ENCODE results near the gene DNAJC4. TPM values are rescaled to one million over a fixed set of nuclear protein-coding genes. Genes with fewer than 3 reads are reported as not detected.
A peak's percentile ranks its signal among the peaks of the same experiment; 100 is the strongest.

The DNAJC4 gene
- total and polyA plus RNA-seq, 9 of the 15 experiments (the other 6 are each of a cell fraction or from before 2014, with no cell fraction given): 4.0 to 32.6 (median 19.9) TPM

- no peak for TF ChIP-seq NFE2L1 (tag; IDR thresholded peaks at IDR 0.05; ENCODE audit: borderline replicate concordance, low read depth)
- no peak for TF ChIP-seq RBM14 (IDR thresholded peaks at IDR 0.05; ENCODE audit: borderline replicate concordance, insufficient read depth, low read depth, low read length)
- TF ChIP-seq SMARCA4 (IDR thresholded peaks at IDR 0.05): no peak
- peak; percentile 92 for TF ChIP-seq RBFOX2 (IDR thresholded peaks at IDR 0.05; ENCODE audit: low read depth, low read length)
- peak in 1 of 2 experiments; percentile 53 for TF ChIP-seq AFF1 (IDR thresholded peaks at IDR 0.05; ENCODE audit: low read depth in 1 of 2, partially characterized antibody in 2 of 2)
- no peak for TF ChIP-seq CEBPZ (IDR thresholded peaks at IDR 0.05; ENCODE audit: borderline replicate concordance, low read depth, low read length)
- TF ChIP-seq HMGXB4 (CRISPR knock-in tag; IDR thresholded peaks at IDR 0.05): peak; percentile 75; the same call in 1 of the 2 replicates
- TF ChIP-seq POLR3A (IDR thresholded peaks at IDR 0.05; ENCODE audit: borderline replicate concordance, extremely low read depth, insufficient read depth, insufficient read length): no peak
- no peak for TF ChIP-seq HMG20B (CRISPR knock-in tag; IDR thresholded peaks at IDR 0.05)
- TF ChIP-seq SMAD1 (IDR thresholded peaks at IDR 0.05; ENCODE audit: low read depth, low read length, partially characterized antibody): no peak
- TF ChIP-seq KLF1 (tag; IDR thresholded peaks at IDR 0.05): peak; percentile 82
- no peak for TF ChIP-seq HMBOX1 (IDR thresholded peaks at IDR 0.05)
- TF ChIP-seq ZEB2 (IDR thresholded peaks at IDR 0.05): no peak
- peak; percentile 69 for TF ChIP-seq HNRNPLL (IDR thresholded peaks at IDR 0.05; ENCODE audit: low read depth, low read length, poor library complexity, severe bottlenecking)
- no peak for TF ChIP-seq ZNF197 (CRISPR knock-in tag; IDR thresholded peaks at IDR 0.05; ENCODE audit: low read depth)
These were observed 16.8 kb downstream of the DNAJC4 start, which contains the start of gene PPP1R14B (continued) for GRCh38 chr11:64246871-64247728.
